WI38 (cell line): ENCODE data around the gene INTS7.
A peak's percentile ranks its signal among the peaks of the same experiment; 100 is the strongest.

Experiments used
- H3K4me3 ChIP-seq: 2 replicates; pipeline ENCODE4 v1.5.1; 2011; ENCODE audit warnings: low read depth, mild to moderate bottlenecking, control low read depth, low read length
- TF ChIP-seq, protein P1 (sequence below): IDR thresholded peaks from 2 replicates; pipeline ENCODE4 v1.5.1; 2012; ENCODE audit warnings: low read depth, mild to moderate bottlenecking, control low read depth, low read length

INTS7 gene

DNA sequence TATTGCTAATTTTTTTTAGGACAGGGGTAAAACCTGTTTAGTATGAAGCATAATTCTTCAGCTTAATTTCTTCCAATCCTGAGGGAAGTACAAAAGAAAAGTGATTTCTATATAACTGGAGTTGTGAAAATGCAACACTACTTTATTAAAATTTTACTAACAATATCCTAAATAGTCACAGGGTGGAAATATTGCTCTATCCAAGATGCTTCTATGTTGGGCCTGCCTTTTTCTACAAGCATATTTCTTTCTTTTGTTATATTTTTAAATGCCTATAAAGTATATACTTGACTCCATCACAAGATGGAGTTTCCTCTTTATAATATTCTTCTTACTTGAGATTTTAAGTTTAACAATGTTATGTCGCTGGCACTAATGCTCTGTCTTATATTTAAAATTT lies 38.1 kb upstream of the INTS7 start:
- TF ChIP-seq, protein P1, sequence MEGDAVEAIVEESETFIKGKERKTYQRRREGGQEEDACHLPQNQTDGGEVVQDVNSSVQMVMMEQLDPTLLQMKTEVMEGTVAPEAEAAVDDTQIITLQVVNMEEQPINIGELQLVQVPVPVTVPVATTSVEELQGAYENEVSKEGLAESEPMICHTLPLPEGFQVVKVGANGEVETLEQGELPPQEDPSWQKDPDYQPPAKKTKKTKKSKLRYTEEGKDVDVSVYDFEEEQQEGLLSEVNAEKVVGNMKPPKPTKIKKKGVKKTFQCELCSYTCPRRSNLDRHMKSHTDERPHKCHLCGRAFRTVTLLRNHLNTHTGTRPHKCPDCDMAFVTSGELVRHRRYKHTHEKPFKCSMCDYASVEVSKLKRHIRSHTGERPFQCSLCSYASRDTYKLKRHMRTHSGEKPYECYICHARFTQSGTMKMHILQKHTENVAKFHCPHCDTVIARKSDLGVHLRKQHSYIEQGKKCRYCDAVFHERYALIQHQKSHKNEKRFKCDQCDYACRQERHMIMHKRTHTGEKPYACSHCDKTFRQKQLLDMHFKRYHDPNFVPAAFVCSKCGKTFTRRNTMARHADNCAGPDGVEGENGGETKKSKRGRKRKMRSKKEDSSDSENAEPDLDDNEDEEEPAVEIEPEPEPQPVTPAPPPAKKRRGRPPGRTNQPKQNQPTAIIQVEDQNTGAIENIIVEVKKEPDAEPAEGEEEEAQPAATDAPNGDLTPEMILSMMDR: no peak
- H3K4me3 ChIP-seq: no peak overlapping the region

DNA sequence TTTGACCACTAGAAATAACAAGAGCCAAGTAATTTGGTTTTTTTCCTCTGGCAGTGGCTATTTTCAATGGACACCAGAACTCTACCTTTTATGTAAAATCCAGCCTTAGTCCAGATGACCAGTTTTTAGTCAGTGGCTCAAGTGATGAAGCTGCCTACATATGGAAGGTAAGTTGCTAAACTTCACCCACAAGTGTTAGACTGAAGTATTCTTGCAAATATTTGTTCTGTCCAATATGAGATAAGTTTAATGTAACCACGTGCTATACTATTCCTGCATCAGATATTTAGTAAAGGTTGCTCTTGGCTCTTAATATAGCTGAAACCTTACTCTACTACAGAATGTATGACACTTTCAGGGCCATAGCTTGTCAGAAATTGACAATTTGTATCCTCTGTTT lies 36.7 kb upstream of the INTS7 start:
- TF ChIP-seq, protein P1: no peak
- no peak overlapping the region for H3K4me3 ChIP-seq

DNA sequence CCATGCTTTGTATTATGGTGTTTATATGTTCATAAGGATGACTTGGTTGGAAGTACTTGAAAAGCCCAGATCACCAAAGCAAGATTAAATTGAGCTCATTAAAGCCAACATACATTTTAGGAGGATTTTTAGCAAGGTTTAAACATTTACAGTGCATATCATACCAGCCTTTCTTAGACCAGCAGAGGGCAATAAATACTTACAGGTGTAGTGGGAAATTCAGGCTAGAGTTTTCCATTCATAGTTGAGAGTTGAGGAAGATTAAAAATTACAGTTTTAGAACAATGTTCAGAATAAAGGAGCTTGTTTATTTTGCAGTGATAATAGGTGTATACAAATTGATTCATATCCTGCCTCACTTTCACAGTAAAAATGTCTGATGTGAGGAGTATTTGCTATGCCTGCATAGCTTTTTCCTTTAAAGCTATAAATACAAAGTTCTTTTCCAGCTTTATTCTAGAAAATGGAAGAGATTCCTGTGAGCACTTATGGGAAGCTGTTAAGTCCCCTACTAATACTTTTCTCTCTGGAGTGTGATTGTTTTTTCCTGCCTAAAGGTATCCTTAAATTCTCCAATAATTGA lies 35.5 kb upstream of the INTS7 start:
- no peak overlapping the region for H3K4me3 ChIP-seq
- TF ChIP-seq, protein P1: peak; percentile 26; the same call in 1 of the 2 replicates

DNA sequence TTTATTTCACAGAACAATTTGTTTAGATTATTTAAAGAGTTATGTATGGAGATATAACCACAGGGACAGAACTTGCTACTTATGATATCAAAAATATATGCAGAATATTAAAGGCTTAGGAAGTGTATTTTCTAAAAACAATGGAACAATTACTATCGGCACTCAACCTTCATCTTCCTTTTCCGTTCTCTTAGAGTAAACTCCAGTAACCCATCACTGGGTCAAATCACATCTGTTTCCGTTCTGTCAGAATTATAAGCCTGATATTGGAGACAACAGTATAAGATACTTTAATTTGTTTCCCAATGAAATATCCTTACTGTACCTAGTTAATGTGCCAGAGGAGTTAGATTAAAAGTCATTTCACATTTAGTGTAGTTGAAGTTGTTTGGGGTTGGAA lies 32.4 kb upstream of the INTS7 start:
- H3K4me3 ChIP-seq: no peak overlapping the region
- TF ChIP-seq, protein P1: no peak

DNA sequence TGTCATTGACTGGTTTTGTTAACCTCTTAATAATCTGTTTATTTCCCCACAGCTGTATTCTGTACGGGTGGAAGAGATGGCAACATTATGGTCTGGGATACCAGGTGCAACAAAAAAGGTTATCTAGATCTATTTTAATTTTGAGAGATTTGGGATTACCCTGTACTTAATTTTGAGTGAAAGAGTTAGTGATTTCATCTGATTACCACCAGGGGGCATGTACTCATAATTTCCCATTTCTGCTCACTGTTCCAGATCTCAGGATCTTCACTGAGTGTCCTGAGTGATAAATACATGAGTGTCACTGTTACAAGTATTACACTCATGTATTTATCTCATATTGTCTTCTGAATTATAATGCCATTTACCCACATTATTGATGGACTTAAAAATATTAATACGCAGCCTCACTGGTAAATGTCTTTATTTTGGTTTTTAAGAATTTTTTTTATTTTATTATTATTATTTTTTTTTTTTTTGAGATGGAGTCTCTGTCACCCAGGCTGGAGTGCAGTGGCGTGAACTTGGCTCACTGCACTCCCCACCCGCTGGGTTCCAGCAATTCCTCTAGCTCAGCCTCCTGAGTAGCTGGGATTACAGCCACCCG lies 27.6 kb upstream of the INTS7 start:
- TF ChIP-seq, protein P1: peak; percentile 32; the same call in 1 of the 2 replicates
- H3K4me3 ChIP-seq: no peak overlapping the region

DNA sequence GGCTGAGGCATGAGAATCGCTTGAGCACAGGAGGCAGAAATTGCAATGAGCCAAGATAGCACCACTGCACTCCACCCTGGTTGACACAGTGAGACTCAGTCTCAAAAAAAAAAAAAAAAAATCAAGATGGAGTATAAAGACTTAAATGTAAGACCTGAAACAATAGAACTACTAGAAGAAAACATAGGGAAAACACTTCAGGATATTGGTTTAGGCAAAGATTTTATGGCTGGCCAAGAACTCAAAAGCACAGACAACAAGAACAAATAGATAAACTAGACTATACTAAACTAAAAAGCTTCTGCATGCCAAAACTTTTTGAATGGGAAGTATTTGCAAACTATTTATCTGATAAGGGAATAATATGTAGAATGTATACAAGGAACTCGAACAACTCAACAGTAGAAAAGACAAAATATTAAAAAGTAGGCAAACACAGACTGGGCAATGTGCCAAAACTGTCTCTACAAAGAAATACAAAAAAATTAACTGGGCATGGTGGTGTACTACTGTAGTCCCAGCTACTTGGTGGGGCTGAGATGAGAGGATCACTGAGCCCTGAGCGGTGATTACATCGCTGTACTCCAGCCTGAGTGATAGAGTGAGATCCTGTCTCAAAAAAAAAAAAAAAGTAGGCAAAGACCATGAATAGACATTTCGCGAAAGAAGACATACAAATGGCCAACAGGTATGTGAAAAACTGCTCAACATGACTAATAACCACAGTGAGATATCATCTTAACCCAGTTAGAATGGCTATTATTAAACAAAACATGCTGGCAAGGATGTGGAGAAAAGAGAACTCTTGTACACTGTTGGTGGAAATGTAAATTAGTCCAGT lies 25.5 kb upstream of the INTS7 start:
- no peak overlapping the region for H3K4me3 ChIP-seq
- TF ChIP-seq, protein P1: no peak

DNA sequence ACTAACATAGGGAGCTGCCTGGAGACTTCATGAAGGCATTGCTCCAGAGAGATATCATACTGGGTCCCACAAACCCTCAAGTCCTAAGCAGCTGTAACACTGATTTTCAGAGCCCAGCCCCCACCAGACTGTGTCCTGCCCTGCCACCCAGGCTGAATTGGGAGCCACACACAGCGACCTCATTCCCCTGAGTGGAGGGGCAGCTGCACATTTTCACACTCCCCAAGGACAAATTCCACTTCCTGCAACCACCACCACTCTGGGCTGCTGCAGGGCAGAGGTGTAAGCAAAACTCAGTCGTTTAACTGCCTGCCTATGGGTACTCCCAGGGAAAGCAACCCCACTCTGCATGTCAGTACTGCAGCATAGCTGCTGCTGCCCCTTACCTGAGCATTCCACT lies 20.0 kb upstream of the INTS7 start:
- TF ChIP-seq, protein P1: no peak
- H3K4me3 ChIP-seq: no peak overlapping the region
